ENCODE results near the gene RNASEH2A.

The RNASEH2A gene

DNA sequence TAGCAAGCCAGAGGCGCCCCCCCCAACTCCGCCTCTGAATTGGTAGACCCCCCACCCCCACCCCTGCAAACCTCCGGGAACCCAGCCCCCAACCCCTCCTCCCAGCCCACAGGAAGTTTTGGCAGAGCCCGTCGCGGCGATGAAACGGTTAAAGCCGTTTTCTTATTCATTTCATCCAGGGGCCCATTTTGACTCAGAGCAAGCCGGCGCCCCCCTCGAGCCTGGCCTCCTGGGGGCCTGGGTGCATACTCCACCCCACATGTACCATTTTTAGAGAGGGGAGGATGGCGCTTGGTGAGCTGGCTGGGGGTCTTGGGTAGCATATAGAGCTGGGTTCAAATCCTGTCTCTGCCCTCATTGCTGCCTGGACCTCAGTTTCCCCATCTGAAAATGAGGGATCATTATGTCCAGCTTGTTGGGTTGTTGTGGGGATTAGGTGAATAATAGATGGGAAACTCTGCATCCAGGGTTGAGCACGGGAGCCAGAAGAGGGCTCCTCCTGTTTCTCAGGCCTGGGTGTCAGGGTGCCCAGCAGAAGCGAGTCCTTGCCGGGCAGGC lies 23.0 kb upstream of the RNASEH2A start:
- DNase-seq = peak; percentile 48

DNA sequence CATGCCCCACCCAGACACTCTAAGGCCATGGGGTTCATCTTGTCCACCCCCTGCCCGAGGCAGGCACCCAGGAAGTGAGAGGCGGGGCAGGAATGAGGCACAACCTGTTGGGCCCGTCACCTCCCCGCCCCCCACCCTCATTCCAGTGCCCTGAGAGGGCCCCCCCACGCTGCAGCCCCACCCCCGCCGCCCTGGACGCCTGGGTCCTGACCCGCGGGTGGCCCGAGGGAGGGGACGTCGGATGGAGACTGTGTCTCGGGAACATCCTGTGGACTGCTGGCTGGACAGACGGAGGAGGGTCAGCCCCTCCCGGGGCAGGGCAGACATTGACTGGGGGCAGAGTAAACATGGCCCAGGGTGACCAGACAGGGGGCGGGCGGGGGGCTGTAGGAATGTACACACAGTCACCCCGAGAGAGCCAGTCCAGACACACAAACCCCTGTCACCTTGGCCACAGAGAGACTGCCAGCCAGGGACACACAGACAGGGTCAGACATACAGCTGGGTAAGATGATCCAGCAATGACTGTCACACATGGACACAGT lies 22.5 kb upstream of the RNASEH2A start:
- peak; percentile 50 for DNase-seq

GRCh38 chr19:12784394-12784870 lies 22.0 kb upstream of the RNASEH2A start:
- peak; percentile 49 for DNase-seq

DNA sequence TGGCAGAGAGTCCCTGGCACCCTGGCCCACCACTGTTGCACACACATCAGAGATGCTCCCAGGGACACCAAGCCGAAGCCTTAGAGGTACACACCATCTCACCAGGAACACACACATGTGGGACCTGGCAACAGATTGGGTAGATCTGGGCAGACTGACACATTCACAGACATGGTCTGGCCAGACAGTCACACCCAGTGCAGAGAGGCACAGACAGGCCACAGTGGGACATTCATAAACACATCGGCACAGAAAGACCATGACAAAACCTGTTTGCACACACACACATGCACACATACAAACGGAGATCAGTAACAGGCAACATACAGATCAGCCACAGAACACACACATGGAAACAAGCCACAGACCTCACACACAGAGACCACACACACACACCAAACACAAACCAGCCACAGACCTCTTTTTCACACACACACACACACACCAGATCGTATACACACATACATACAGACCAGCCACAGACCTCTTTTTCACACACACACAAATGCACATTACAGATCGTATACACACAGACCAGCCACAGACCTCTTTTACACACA lies 21.4 kb upstream of the RNASEH2A start:
- peak; percentile 81 for DNase-seq

DNA sequence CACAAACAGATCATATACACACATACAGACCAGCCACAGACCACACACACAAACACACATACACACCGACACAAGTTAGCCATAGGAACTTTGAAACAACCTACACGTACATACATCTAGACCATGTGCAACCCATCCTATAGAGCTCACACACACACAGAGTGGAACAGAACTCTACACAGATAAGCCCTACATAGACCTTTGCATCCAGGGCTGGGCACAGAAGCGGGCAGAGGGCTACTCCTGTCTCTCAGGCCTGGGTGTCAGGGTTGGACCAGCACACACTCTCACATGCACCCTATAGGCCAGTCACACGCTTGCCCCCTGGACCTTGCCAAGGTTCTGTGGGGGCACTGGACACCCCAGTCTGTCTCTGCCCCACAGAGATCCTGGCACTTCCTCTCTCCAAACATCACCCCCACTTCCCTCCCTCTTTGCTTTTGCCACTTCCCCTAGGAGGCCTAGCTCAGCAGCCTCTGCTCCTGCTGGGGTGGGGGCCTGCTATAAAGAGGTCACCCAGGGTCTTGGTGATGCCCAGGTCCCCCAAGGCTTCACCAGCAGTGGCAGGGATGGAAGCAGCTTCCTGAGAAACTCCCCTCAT lies 20.9 kb upstream of the RNASEH2A start:
- no peak for DNase-seq

GRCh38 chr19:12786141-12786870 lies 20.1 kb upstream of the RNASEH2A start:
- peak; percentile 47 for DNase-seq

DNA sequence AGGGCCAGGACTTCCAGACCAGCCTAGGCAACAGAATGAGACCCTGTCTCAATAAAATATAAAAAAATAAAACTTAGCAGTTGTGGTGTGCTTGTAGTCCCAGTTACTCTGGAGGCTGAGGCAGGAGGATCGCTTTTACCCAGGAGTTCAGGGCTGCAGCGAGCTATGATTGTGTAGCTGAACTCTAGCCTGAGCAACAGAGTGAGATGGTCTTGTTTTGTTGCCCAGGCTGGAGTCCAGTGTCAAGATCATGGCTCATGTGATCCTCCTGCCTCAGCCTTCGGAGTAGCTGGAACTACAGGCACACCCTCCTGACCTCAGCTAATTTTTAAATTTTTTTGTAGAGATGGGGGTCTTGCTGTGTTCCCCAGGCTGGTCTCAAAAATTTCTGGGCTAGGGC lies 19.4 kb upstream of the RNASEH2A start:
- no peak for DNase-seq

DNA sequence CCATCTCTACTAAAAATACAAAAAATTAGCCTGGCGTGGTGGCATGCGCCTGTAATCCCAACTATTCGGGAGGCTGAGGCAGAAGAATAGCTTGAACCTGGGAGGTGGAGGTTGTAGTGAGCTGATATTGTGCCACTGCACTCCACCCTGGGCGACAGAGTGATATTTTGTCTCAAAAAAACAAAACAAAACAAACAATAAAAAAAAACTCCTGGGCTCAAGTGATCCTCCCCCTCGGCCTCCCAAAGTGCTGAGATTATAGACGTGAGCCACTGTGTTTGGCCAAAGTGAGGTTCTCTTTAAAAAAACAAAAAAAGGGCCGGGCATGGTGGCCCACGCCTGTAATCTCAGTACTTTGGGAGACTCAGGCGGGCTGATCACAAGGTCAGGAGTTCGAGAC lies 18.9 kb upstream of the RNASEH2A start:
- no peak for DNase-seq

GRCh38 chr19:12788042-12788681 lies 18.2 kb upstream of the RNASEH2A start:
- DNase-seq = no peak

DNA sequence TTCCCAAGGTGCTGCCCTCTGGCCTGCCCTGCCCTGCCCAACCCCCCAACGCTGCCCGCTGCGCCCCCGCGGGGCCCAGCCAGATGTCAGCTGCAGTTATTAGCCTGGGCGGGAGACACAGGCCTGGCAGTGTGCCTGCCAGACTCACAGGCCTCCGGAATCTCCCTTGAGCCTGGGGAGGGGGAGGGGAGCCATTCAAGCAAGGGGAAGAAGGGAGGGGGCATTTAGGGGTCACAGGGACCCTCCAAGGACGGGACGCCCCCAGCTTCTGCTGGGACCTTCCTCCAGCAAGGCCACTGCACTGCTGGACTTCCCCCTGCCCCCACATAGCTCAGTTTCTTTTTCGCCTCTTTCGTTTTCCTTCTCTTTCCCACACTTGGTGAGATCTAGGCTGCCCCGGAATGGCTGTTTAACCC lies 17.7 kb upstream of the RNASEH2A start:
- DNase-seq = peak; percentile 83

- peak; percentile 65 for DNase-seq
Observed at GRCh38 chr19:12789098-12789903, 17.1 kb upstream of the RNASEH2A start.

DNA sequence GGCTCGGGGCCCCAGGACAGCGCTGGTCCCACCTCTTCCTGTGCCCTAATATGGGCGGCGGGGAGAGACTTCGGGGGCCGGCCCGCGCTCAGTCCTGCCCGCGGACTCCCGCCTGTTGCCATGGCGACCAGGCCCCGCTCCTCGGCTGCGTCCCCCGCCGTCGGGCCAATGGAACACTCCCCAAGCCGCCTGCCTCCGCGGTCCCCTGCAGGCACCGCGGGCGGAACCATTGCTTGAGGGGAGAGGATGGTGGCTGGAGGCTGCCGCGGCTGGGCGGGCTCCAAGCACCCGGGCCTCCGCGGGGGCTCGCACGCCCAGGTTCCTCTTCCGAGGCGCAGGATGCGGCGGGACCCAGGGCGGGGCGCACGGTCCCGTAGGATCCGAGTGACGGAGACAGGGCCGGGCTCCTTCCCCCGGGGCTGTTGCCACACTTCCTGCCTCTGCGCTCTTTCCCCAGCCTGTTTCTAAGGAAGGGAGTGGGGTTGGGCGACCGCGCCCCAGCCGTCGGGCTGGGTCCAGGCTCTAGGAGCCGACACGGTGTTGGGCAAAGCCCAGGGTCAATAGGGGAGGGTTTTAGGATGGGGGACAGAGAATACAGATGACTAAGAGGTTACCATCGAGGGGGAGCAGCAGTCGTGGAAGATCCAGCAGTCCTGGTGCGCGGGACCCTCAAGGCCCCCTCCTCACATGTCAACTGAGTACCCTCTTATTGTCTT lies 16.3 kb upstream of the RNASEH2A start:
- DNase-seq = peak; percentile 98

- DNase-seq = no peak
Observed at GRCh38 chr19:12790628-12791344, 15.6 kb upstream of the RNASEH2A start.

- peak; percentile 99 for DNase-seq
Observed at GRCh38 chr19:12791345-12792050, 14.9 kb upstream of the RNASEH2A start, which contains the start of gene JUNB. Gene JUNB (plus strand): TSS chr19:12791486. CDS start chr19:12791772, 286 bp downstream.

DNA sequence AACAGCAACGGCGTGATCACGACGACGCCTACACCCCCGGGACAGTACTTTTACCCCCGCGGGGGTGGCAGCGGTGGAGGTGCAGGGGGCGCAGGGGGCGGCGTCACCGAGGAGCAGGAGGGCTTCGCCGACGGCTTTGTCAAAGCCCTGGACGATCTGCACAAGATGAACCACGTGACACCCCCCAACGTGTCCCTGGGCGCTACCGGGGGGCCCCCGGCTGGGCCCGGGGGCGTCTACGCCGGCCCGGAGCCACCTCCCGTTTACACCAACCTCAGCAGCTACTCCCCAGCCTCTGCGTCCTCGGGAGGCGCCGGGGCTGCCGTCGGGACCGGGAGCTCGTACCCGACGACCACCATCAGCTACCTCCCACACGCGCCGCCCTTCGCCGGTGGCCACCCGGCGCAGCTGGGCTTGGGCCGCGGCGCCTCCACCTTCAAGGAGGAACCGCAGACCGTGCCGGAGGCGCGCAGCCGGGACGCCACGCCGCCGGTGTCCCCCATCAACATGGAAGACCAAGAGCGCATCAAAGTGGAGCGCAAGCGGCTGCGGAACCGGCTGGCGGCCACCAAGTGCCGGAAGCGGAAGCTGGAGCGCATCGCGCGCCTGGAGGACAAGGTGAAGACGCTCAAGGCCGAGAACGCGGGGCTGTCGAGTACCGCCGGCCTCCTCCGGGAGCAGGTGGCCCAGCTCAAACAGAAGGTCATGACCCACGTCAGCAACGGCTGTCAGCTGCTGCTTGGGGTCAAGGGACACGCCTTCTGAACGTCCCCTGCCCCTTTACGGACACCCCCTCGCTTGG lies 14.1 kb upstream of the RNASEH2A start:
- DNase-seq = peak; percentile 73

GRCh38 chr19:12792853-12793289 lies 13.5 kb upstream of the RNASEH2A start:
- no peak for DNase-seq

- DNase-seq = peak; percentile 97
Observed at GRCh38 chr19:12793290-12794195, 12.8 kb upstream of the RNASEH2A start.

Data from CD4-positive, alpha-beta T cell treated with Interleukin-10 for 1 hour (primary cell).